ENCODE results near the gene MORC1. TPM values are rescaled to one million over a fixed set of nuclear protein-coding genes. Genes with fewer than 3 reads are reported as not detected.

MORC1 gene
- total and polyA plus RNA-seq, 5 experiments from 2014 or later = not detected

DNA sequence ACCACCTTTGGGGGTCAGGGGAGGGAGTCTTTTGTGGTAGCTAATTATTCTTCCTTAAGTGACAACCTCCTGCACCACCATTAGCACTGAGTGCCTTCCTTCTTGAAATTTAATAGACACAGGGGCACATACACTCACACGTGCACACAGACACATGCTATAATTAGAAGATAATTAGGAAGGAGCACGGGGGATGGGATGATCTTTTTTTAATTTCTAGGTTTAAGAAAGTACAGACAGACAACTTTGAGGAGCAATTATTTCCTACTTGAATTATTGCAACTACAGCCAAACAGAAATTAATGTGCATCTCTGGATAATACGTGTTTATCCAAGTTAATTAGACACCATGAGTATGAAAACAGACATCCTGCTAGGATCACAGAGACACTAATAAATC is 119.5 kb downstream of the MORC1 start:
- H3K4me3 Mint-ChIP-seq = no peak overlapping the region
- H3K36me3 Mint-ChIP-seq = no peaks in the 10 kb centered on the region
- DNase-seq (no peak), ATAC-seq (no peak)
- POLR2A ChIA-PET = no interaction called here
- H3K9me3 Mint-ChIP-seq = no peaks in the 10 kb centered on the region
- no peak overlapping the region for H3K27ac Mint-ChIP-seq
- H3K4me1 Mint-ChIP-seq = no peaks in the 10 kb centered on the region
- peaks cover 0 to 14% (median 8%) of the 10 kb centered on the region in 5 donors for H3K27me3 Mint-ChIP-seq

GRCh38 chr3:108985844-108986243 is 132.1 kb downstream of the MORC1 start:
- no peak for DNase-seq
- H3K4me3 Mint-ChIP-seq = no peak overlapping the region
- POLR2A ChIA-PET = no interaction called here
- H3K4me1 Mint-ChIP-seq = no peaks in the 10 kb centered on the region
- H3K36me3 Mint-ChIP-seq = no peaks in the 10 kb centered on the region
- H3K27ac Mint-ChIP-seq = peak overlapping the region in 1 of 10 donors; percentile 61
- peaks cover 0 to 8% (median 0%) of the 10 kb centered on the region in 9 donors for H3K9me3 Mint-ChIP-seq
- peaks cover 9 to 14% (median 12%) of the 10 kb centered on the region in 5 donors for H3K27me3 Mint-ChIP-seq
- ATAC-seq = no peak

DNA sequence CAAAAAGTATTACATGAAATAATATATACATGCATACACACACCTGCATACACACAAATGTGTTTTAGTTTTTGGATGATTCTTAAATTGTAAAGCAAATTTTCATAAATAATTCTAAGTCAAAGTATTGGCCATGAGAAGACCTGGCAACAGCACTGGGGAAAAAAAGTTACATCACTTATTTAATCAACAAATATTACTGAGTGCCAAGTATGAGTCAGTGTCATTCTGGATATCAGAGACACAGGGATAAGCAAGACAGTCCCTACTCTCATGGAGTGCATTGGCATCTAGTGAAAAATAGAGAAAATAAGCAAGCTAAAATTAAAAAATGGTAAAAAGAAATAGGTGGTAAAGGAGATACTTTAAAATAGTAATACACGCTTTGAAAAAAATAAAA is 134.9 kb downstream of the MORC1 start:
- no peaks in the 10 kb centered on the region for H3K9me3 Mint-ChIP-seq
- H3K27ac Mint-ChIP-seq = no peak overlapping the region
- H3K4me1 Mint-ChIP-seq = no peaks in the 10 kb centered on the region
- H3K27me3 Mint-ChIP-seq = peaks cover 8 to 13% (median 13%) of the 10 kb centered on the region in 5 donors
- POLR2A ChIA-PET = no interaction called here
- ATAC-seq = no peak
- no peaks in the 10 kb centered on the region for H3K36me3 Mint-ChIP-seq
- no peak overlapping the region for H3K4me3 Mint-ChIP-seq
- no peak for DNase-seq

- Mint-ChIP-seq H3K4me3 (no peak overlapping the region), H3K27ac (no peak overlapping the region), H3K27me3 (peaks cover 0 to 4% (median 0%) of the 10 kb centered on the region in 5 donors), H3K9me3 (no peaks in the 10 kb centered on the region), H3K36me3 (no peaks in the 10 kb centered on the region), H3K4me1 (peaks cover 0 to 5% (median under 1%) of the 10 kb centered on the region in 4 donors)
- DNase-seq = no peak
- no peak for ATAC-seq
- POLR2A ChIA-PET = no interaction called here
Observed at GRCh38 chr3:108976058-108976457, 141.9 kb downstream of the MORC1 start.

DNA sequence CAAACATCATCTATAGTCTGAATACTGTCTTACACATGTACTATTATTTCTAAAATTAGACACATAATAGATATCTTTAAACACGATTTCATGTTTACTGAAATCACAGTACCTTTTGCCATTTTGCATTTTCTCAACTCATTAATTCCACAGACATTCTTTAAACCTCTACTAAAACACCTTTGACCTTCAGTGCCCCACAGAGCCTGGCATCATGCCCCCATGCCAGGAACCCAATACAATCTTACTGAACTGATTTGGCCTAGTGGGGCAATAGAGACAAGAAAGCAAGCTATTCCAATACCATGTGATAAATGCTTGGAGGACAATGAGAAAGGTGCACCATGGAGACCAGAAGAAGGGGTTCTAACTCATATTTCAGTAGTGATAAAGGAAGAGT is 144.9 kb downstream of the MORC1 start:
- H3K27me3 Mint-ChIP-seq = peaks cover 0 to 2% (median 0%) of the 10 kb centered on the region in 5 donors
- DNase-seq (no peak), ATAC-seq (no peak)
- peaks cover 0 to 5% (median under 1%) of the 10 kb centered on the region in 4 donors for H3K4me1 Mint-ChIP-seq
- H3K4me3 Mint-ChIP-seq = no peak overlapping the region
- no peaks in the 10 kb centered on the region for H3K9me3 Mint-ChIP-seq
- no peak overlapping the region for H3K27ac Mint-ChIP-seq
- POLR2A ChIA-PET = no interaction called here
- no peaks in the 10 kb centered on the region for H3K36me3 Mint-ChIP-seq

- Mint-ChIP-seq H3K27me3 (peaks cover 0 to 2% (median 0%) of the 10 kb centered on the region in 5 donors), H3K27ac (no peak overlapping the region), H3K9me3 (no peaks in the 10 kb centered on the region), H3K4me3 (no peak overlapping the region), H3K4me1 (peaks cover 0 to 5% (median under 1%) of the 10 kb centered on the region in 4 donors), H3K36me3 (no peaks in the 10 kb centered on the region)
- ATAC-seq (no peak), DNase-seq (no peak)
- POLR2A ChIA-PET = no interaction called here
Observed at GRCh38 chr3:108972482-108972881, 145.5 kb downstream of the MORC1 start.

GRCh38 chr3:108970561-108970960 is 147.4 kb downstream of the MORC1 start:
- ATAC-seq (no peak), DNase-seq (no peak)
- no peaks in the 10 kb centered on the region for H3K9me3 Mint-ChIP-seq
- POLR2A ChIA-PET = no interaction called here
- peaks cover 0 to 5% (median under 1%) of the 10 kb centered on the region in 4 donors for H3K4me1 Mint-ChIP-seq
- H3K27me3 Mint-ChIP-seq = peaks cover 0 to 2% (median 0%) of the 10 kb centered on the region in 5 donors
- H3K36me3 Mint-ChIP-seq = no peaks in the 10 kb centered on the region
- no peak overlapping the region for H3K4me3 Mint-ChIP-seq
- no peak overlapping the region for H3K27ac Mint-ChIP-seq

DNA sequence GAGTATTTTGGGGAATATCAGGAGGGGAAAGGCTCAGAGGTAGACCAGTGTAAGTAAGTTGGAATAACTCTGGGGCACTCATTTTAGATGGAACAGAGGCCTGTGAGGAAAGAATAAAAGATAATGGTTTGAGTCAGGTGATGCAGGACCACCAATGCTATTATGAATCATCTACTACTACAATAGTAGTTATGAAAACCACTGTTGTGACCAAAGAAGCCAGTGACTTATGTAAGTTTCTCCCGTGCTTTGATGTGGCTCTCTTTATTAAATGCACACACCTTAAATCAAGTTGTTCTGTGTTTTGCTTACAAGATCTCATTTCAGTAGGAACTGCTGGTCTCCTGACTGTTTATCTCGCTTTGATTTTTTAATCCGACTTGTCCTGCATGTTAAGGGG is 151.2 kb downstream of the MORC1 start:
- Mint-ChIP-seq H3K4me3 (no peak overlapping the region), H3K4me1 (peaks cover 0 to 5% (median under 1%) of the 10 kb centered on the region in 4 donors), H3K36me3 (no peaks in the 10 kb centered on the region), H3K27me3 (no peaks in the 10 kb centered on the region), H3K9me3 (no peaks in the 10 kb centered on the region), H3K27ac (no peak overlapping the region)
- no peak for ATAC-seq
- DNase-seq = no peak
- POLR2A ChIA-PET = no interaction called here

- H3K27me3 Mint-ChIP-seq = peaks cover 3 to 13% (median 5%) of the 10 kb centered on the region in 5 donors
- ATAC-seq = no peak
- no peaks in the 10 kb centered on the region for H3K9me3 Mint-ChIP-seq
- no peaks in the 10 kb centered on the region for H3K36me3 Mint-ChIP-seq
- H3K4me1 Mint-ChIP-seq = no peaks in the 10 kb centered on the region
- POLR2A ChIA-PET = no interaction called here
- no peak overlapping the region for H3K4me3 Mint-ChIP-seq
- no peak for DNase-seq
- no peak overlapping the region for H3K27ac Mint-ChIP-seq
Observed at GRCh38 chr3:108959017-108959416, 158.9 kb downstream of the MORC1 start.

GRCh38 chr3:108953700-108954099 is 164.2 kb downstream of the MORC1 start, which contains the start of gene GUCA1C:
Gene GUCA1C, minus strand, starts transcription at chr3:108953879. Its CDS starts 117 bp downstream, at chr3:108953762.
- ATAC-seq = no peak
- no peak for DNase-seq
- Mint-ChIP-seq H3K36me3 (no peaks in the 10 kb centered on the region), H3K4me1 (no peaks in the 10 kb centered on the region), H3K4me3 (no peak within 1 kb of the TSS), H3K27ac (peak within 1 kb of the TSS in 1 of 10 donors; percentile 53), H3K27me3 (peaks cover 8 to 32% (median 11%) of the 10 kb centered on the region in 5 donors), H3K9me3 (no peaks in the 10 kb centered on the region)
- POLR2A ChIA-PET = no interaction called here

- H3K4me1 Mint-ChIP-seq = no peaks in the 10 kb centered on the region
- no peak overlapping the region for H3K4me3 Mint-ChIP-seq
- peaks cover 11 to 32% (median 12%) of the 10 kb centered on the region in 5 donors for H3K27me3 Mint-ChIP-seq
- no peak overlapping the region for H3K27ac Mint-ChIP-seq
- POLR2A ChIA-PET = no interaction called here
- H3K36me3 Mint-ChIP-seq = no peaks in the 10 kb centered on the region
- no peak for ATAC-seq
- H3K9me3 Mint-ChIP-seq = no peaks in the 10 kb centered on the region
- no peak for DNase-seq
Observed at GRCh38 chr3:108953210-108953609, 164.7 kb downstream of the MORC1 start.

DNA sequence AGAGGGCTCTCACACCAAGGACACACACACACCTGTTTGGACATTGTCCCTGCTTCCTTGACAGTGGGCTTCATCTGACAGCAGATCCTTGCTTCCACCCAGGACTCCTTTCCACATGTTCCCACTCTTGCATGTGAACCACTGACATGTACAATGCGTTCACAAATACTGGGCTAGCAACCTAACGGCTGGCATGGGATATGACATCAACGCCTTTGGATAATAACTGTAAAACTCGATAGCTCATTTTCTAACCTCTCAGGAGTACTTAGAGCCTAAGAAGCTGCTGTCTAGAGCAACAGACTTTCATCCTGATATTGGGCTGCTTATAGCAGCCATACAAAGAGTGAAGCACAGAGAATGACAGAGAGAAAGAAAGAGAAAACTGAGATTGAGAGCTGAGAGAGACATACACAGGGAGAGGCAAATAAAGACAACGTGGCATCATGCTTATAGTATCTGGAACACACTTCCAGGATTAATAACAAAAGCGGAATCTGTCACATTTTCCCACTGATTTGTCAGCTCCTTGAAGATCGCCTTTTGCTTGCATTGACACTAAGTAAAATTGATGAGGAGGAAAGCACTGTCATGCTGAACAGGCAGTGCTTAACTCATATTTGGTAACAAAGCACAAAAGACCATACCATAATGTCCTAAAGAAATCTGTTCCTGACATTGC is 166.0 kb downstream of the MORC1 start:
- DNase-seq = no peak
- H3K27ac Mint-ChIP-seq = no peak overlapping the region
- H3K4me1 Mint-ChIP-seq = no peaks in the 10 kb centered on the region
- no peaks in the 10 kb centered on the region for H3K9me3 Mint-ChIP-seq
- H3K4me3 Mint-ChIP-seq = no peak overlapping the region
- no peaks in the 10 kb centered on the region for H3K36me3 Mint-ChIP-seq
- peaks cover 10 to 32% (median 14%) of the 10 kb centered on the region in 5 donors for H3K27me3 Mint-ChIP-seq
- ATAC-seq = no peak
- POLR2A ChIA-PET = no interaction called here

DNA sequence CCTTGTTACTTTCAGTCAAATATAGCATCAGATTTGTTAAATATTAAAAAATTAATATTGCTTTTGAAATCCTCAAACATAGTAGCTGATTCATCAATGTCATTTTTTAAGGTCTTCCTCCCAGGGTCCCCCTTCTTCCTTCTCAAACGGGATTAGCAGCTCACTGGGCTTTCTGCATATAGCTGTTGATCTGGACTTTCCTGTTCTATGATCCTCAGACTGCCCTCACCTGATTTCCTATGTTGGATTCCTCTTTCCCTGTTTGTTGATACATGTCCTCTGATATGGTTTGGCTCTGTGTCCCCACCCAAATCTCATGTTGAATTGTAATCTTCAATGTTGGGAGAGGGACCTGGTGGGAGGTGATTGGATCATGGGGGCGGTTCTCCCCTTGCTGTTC is 170.1 kb downstream of the MORC1 start:
- POLR2A ChIA-PET = no interaction called here
- DNase-seq (no peak), ATAC-seq (no peak)
- Mint-ChIP-seq H3K9me3 (no peaks in the 10 kb centered on the region), H3K4me1 (no peaks in the 10 kb centered on the region), H3K4me3 (no peak overlapping the region), H3K27me3 (peaks cover 9 to 17% (median 11%) of the 10 kb centered on the region in 5 donors), H3K36me3 (no peaks in the 10 kb centered on the region), H3K27ac (no peak overlapping the region)
